ENCODE results near the gene NUP62.

GRCh38 chr19:49949742-49950589 lies 20.7 kb upstream of the NUP62 start:
- TF ChIP-seq CTCF (IDR thresholded peaks at IDR 0.05 in 8 of 11, conservative IDR thresholded peaks at IDR 0.05 in 3 of 11) (no peak), POLR2AphosphoS5 (IDR thresholded peaks at IDR 0.05) (peak in 2 of 3 donors; percentile 12 to 38)

All from spleen (tissue), 7 donors.